Activated naive CD8-positive, alpha-beta T cell treated with anti-CD3 and anti-CD28 coated beads, Interleukin-2, amount 10 ng/mL, durations not matched to agents 7 days and 5 days (primary cell): ENCODE measurements around the gene OR5A1. TPM values are rescaled to one million over a fixed set of nuclear protein-coding genes. Genes with fewer than 3 reads are reported as not detected.
"Not testable (repeated sequence)": the region's sequence is repeated elsewhere in the genome, so short reads cannot be mapped to it uniquely, and the experiment has no call there.

Experiments used
- ATAC-seq: fragments of 150-1000 bp; cut with Tn5 transposase; one replicate; pipeline ENCODE4 v1.10.0; 2021; ENCODE audit warnings: low read depth, moderate library complexity
- POLR2A ChIA-PET: fragments of 350-600 bp; sonication (Branson Sonifier 250); formaldehyde crosslinking; loops from one replicate; lab custom pipeline; 2021; ENCODE audit warnings: antibody characterized with exemption; lab: Charles Lee
- DNase-seq: peaks from one replicate; pipeline ENCODE4 v3.0.0; 2021
- H3K27ac Mint-ChIP-seq: one replicate; pipeline ENCODE4 v1.8.0; 2022; ENCODE audit warnings: mild to moderate bottlenecking, mixed read lengths
- H3K27me3 Mint-ChIP-seq: one replicate; pipeline ENCODE4 v1.8.0; 2022; ENCODE audit warnings: mild to moderate bottlenecking, moderate library complexity, mixed read lengths
- H3K36me3 Mint-ChIP-seq: one replicate; pipeline ENCODE4 v1.8.0; 2021; ENCODE audit warnings: mild to moderate bottlenecking, mixed read lengths
- H3K4me1 Mint-ChIP-seq: one replicate; pipeline ENCODE4 v1.8.0; 2021; ENCODE audit warnings: mixed read lengths
- H3K4me3 Mint-ChIP-seq: one replicate; pipeline ENCODE4 v1.8.0; 2022; ENCODE audit warnings: mild to moderate bottlenecking, moderate library complexity, mixed read lengths
- H3K9me3 Mint-ChIP-seq: one replicate; pipeline ENCODE4 v1.8.0; 2021; ENCODE audit warnings: mixed read lengths
- total RNA-seq, 2 experiments: library from RNA; stranded (reverse); gene quantifications; one replicate each; pipeline ENCODE4 v1.2.3, GENCODE V29; 2021

OR5A1 gene
- total RNA-seq, 2 experiments from 2014 or later, result not detected

DNA sequence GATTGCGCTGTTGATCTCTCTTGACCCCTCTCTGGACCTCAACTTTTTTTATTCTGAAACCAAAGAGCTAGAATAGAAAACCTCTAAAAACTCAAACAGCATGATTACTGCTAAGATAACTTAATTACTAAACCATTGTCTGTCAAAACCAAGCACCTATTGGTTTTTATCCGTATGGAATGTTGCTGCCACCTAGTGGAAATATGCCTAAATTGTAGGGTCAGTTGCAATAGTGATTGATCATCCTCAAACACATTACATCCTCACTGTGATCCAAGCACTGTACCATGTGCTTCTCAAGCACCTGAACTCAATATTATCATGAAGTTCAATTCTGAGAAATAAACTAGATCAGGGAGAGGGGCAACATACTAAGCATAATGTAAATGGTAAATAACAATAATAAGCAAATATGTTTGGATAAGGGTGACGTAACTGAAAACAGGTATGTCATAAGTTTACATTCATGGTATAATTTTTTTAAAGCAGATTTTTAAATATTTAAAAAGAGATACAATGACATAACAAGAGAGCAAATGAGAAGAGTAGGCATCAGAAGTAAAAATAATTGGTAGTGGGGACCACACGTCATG, 6.2 kb upstream of the OR5A1 start:
- H3K4me1 Mint-ChIP-seq, result no peaks in the 10 kb centered on the region
- no peak for DNase-seq
- no peak overlapping the region for H3K27ac Mint-ChIP-seq
- no peaks in the 10 kb centered on the region for H3K36me3 Mint-ChIP-seq
- H3K9me3 Mint-ChIP-seq, result no peaks in the 10 kb centered on the region
- POLR2A ChIA-PET, result no interaction called here
- peaks cover 14% of the 10 kb centered on the region for H3K27me3 Mint-ChIP-seq
- no peak overlapping the region for H3K4me3 Mint-ChIP-seq
- peak; percentile 50 for ATAC-seq

- ATAC-seq, result no peak
- H3K36me3 Mint-ChIP-seq, result no peaks in the 10 kb centered on the region
- no peak for DNase-seq
- peaks cover 22% of the 10 kb centered on the region for H3K27me3 Mint-ChIP-seq
- H3K4me3 Mint-ChIP-seq, result no peak overlapping the region
- H3K4me1 Mint-ChIP-seq, result no peaks in the 10 kb centered on the region
- H3K9me3 Mint-ChIP-seq, result no peaks in the 10 kb centered on the region
- POLR2A ChIA-PET, result no interaction called here
- H3K27ac Mint-ChIP-seq, result no peak overlapping the region
These were observed 1.5 kb downstream of the OR5A1 start for GRCh38 chr11:59437770-59438169.

GRCh38 chr11:59445624-59446023, 9.4 kb downstream of the OR5A1 start:
- DNase-seq, H3K36me3 Mint-ChIP-seq, H3K27ac Mint-ChIP-seq, H3K4me3 Mint-ChIP-seq, H3K4me1 Mint-ChIP-seq, POLR2A ChIA-PET, ATAC-seq: not testable (repeated sequence)
- Mint-ChIP-seq H3K9me3 (peaks cover 11% of the 10 kb centered on the region), H3K27me3 (peaks cover 15% of the 10 kb centered on the region)

DNA sequence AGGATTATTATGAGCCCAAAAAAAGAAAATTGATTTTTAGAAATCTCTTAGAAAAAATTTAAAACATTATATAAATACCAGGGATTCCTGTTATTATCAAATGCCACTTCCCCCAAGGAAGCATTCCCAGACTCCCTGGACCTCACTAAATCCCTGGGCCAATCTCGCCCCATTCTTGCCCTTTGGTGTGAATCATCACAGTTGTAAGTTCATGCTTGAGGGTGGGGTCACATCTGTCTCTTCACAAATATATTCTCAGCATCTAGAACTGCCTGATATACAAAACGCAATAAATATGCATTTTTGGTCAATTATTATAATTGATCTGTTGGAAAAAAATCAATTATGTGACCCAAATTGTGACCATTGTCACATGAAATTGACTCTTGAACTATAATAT, 12.2 kb downstream of the OR5A1 start:
- Mint-ChIP-seq H3K27ac (no peak overlapping the region), H3K36me3 (no peaks in the 10 kb centered on the region), H3K4me1 (no peaks in the 10 kb centered on the region), H3K4me3 (no peak overlapping the region), H3K9me3 (peaks cover 11% of the 10 kb centered on the region), H3K27me3 (peaks cover 22% of the 10 kb centered on the region)
- ATAC-seq (no peak), DNase-seq (no peak)
- POLR2A ChIA-PET, result no interaction called here

DNA sequence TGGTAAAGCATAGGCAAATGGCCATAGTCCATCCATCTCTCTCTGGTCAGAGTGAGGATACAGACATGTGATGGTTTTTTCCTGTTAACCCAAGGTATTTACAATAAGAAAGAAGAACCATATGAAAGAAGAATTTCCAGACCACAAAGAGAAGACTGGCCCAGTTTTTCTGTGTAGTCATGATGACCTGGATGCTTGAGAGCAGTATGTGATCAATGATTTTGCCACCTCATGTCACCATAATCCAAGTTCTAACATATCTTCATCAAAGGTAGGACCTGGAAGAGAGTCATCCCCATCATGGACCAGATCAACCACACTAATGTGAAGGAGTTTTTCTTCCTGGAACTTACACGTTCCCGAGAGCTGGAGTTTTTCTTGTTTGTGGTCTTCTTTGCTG, 20.4 kb downstream of the OR5A1 start, which contains the start of gene OR4D6:
Gene OR4D6, plus strand, starts transcription at position 301 of the 400 bp plus-strand sequence. Its CDS starts 0 bp downstream, at position 301.
- no peaks in the 10 kb centered on the region for H3K4me1 Mint-ChIP-seq
- ATAC-seq (no peak), DNase-seq (no peak)
- no peak within 1 kb of the TSS for H3K4me3 Mint-ChIP-seq
- H3K27ac Mint-ChIP-seq, result no peak within 1 kb of the TSS
- no peaks in the 10 kb centered on the region for H3K36me3 Mint-ChIP-seq
- H3K27me3 Mint-ChIP-seq, result peaks cover 14% of the 10 kb centered on the region
- POLR2A ChIA-PET, result no interaction called here
- no peaks in the 10 kb centered on the region for H3K9me3 Mint-ChIP-seq

- ATAC-seq, result no peak
- H3K4me1 Mint-ChIP-seq, result no peaks in the 10 kb centered on the region
- no peaks in the 10 kb centered on the region for H3K36me3 Mint-ChIP-seq
- no peak overlapping the region for H3K27ac Mint-ChIP-seq
- DNase-seq, result no peak
- no peaks in the 10 kb centered on the region for H3K9me3 Mint-ChIP-seq
- no peak overlapping the region for H3K4me3 Mint-ChIP-seq
- H3K27me3 Mint-ChIP-seq, result peaks cover 15% of the 10 kb centered on the region
- POLR2A ChIA-PET, result no interaction called here
These were observed 23.6 kb downstream of the OR5A1 start for GRCh38 chr11:59459916-59460315.

GRCh38 chr11:59463190-59463641, 26.9 kb downstream of the OR5A1 start:
- DNase-seq, result no peak
- ATAC-seq, result no peak
- Mint-ChIP-seq H3K27ac (no peak overlapping the region), H3K9me3 (no peaks in the 10 kb centered on the region), H3K4me1 (no peaks in the 10 kb centered on the region), H3K36me3 (no peaks in the 10 kb centered on the region), H3K27me3 (peaks cover 16% of the 10 kb centered on the region), H3K4me3 (no peak overlapping the region)
- POLR2A ChIA-PET, result no interaction called here

DNA sequence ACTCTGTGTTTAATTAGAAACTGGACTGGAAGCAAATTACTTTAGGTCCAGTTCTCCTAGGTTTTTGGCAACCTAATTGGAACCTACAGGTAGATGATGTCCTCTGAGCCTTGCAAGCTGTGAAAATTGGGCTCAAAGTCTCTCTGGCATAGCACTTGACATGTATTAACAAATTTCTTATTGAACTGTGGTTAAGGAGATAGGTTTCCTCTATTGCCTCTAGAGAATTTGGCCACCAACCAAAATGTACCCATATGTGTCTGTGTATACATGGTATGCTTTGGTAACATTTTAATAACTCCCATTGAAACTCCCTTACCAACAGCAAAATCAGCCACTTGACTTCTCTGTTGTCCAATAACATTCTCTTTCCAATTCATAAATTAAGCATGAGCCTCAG, 36.7 kb downstream of the OR5A1 start, which contains the start of gene OR4D10:
Gene OR4D10, plus strand, starts transcription at position 301 of the 400 bp plus-strand sequence. CDS start 4,115 bp downstream, outside the sequence.
- POLR2A ChIA-PET, result interaction anchor here (0.5 kb wide), 1 partner anchor 796 kb away, joined by 3 read pairs; no protein-coding TSS in a partner anchor

DNA sequence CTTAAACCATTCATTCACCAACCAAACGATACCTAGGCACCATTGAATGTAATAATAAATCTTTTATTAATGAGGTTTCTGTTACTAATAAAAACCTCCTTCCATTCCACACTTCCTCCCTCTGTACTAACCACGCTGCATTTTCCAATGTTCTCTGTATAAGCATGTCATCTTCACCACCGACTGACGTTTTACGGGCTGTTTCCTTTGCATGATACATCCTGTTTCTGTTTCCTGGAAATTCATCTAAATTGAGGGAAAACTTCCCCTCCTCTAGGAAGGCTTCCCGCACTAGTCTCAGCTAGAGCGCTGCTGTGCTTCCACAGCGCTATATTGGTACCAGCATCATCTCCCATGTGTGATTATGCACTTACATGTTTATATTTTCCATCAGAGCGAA, 38.9 kb downstream of the OR5A1 start:
- POLR2A ChIA-PET, result no interaction called here
- H3K36me3 Mint-ChIP-seq, result no peaks in the 10 kb centered on the region
- DNase-seq (no peak), ATAC-seq (no peak)
- H3K9me3 Mint-ChIP-seq, result no peaks in the 10 kb centered on the region
- H3K4me1 Mint-ChIP-seq, result no peaks in the 10 kb centered on the region
- no peak overlapping the region for H3K4me3 Mint-ChIP-seq
- peaks cover 12% of the 10 kb centered on the region for H3K27me3 Mint-ChIP-seq
- H3K27ac Mint-ChIP-seq, result no peak overlapping the region

More for the DNA sequence above, 36.7 kb downstream of the OR5A1 start, which contains the start of gene OR4D10:
- peaks cover 16% of the 10 kb centered on the region for H3K27me3 Mint-ChIP-seq
- no peak within 1 kb of the TSS for H3K27ac Mint-ChIP-seq
- H3K9me3 Mint-ChIP-seq, result no peaks in the 10 kb centered on the region
- H3K36me3 Mint-ChIP-seq, result no peaks in the 10 kb centered on the region
- H3K4me3 Mint-ChIP-seq, result no peak within 1 kb of the TSS
- H3K4me1 Mint-ChIP-seq, result no peaks in the 10 kb centered on the region
- DNase-seq (no peak), ATAC-seq (no peak)

- no peak overlapping the region for H3K4me3 Mint-ChIP-seq
- no peaks in the 10 kb centered on the region for H3K36me3 Mint-ChIP-seq
- H3K4me1 Mint-ChIP-seq, result no peaks in the 10 kb centered on the region
- DNase-seq (no peak), ATAC-seq (no peak)
- peaks cover 9% of the 10 kb centered on the region for H3K27me3 Mint-ChIP-seq
- H3K27ac Mint-ChIP-seq, result no peak overlapping the region
- H3K9me3 Mint-ChIP-seq, result no peaks in the 10 kb centered on the region
- POLR2A ChIA-PET, result no interaction called here
These were observed 43.6 kb downstream of the OR5A1 start for GRCh38 chr11:59479906-59480305.

DNA sequence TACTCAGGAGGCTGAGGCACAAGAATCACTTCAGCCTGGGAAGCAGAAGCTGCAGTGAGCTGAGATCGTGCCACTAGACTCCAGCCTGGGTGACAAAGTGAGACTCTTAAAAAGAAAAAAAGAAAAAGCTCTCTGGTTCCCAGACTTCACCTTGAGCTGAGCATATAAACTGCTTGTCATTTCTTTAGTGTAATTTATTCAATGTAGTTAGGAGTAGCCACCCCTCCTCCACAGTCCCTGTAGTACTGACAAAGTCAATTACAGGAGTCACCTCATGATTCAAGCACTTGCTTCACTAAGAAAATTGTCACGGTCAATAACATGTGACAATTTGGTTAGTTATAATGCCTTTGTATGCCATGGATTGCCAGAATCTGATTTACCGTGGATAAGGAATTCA, 44.1 kb downstream of the OR5A1 start:
- H3K27ac Mint-ChIP-seq, result no peak overlapping the region
- H3K9me3 Mint-ChIP-seq, result no peaks in the 10 kb centered on the region
- peaks cover 9% of the 10 kb centered on the region for H3K27me3 Mint-ChIP-seq
- ATAC-seq (no peak), DNase-seq (no peak)
- POLR2A ChIA-PET, result no interaction called here
- no peaks in the 10 kb centered on the region for H3K4me1 Mint-ChIP-seq
- no peak overlapping the region for H3K4me3 Mint-ChIP-seq
- no peaks in the 10 kb centered on the region for H3K36me3 Mint-ChIP-seq

Other genes with a start within 250 kb of the OR5A1 start
- gene MPEG1, start 223.5 kb upstream of the OR5A1 start, total RNA-seq, result 1 to 10 TPM; 1.7 to 2.0 TPM
- not detected for gene OR5AN1, start 77.6 kb upstream of the OR5A1 start, total RNA-seq
- not detected for gene OR5A2, start 10.1 kb upstream of the OR5A1 start, total RNA-seq
- not detected for gene OR4D6, start 20.5 kb downstream of the OR5A1 start, total RNA-seq
- gene OR4D10, start 36.8 kb downstream of the OR5A1 start, total RNA-seq, result not detected
- gene OR4D11, start 67.1 kb downstream of the OR5A1 start, total RNA-seq, result not detected
- gene OR4D9, start 75.1 kb downstream of the OR5A1 start, total RNA-seq, result not detected
- gene OSBP, start 179.3 kb downstream of the OR5A1 start, total RNA-seq, result 10 to 100 TPM; 41.6 to 41.8 TPM
- gene PATL1, start 232.6 kb downstream of the OR5A1 start, total RNA-seq, result 10 to 100 TPM; 52.9 to 54.1 TPM